NK-92 (cell line): ENCODE measurements around the gene NUP62.
"Not testable (repeated sequence)": the region's sequence is repeated elsewhere in the genome, so short reads cannot be mapped to it uniquely, and the experiment has no call there.

Source experiments
- DNase-seq: peaks from one replicate; lab custom pipeline; 2025; ENCODE audit not compliant: unreplicated experiment; lab: John Stamatoyannopoulos, UW

The NUP62 gene

DNA sequence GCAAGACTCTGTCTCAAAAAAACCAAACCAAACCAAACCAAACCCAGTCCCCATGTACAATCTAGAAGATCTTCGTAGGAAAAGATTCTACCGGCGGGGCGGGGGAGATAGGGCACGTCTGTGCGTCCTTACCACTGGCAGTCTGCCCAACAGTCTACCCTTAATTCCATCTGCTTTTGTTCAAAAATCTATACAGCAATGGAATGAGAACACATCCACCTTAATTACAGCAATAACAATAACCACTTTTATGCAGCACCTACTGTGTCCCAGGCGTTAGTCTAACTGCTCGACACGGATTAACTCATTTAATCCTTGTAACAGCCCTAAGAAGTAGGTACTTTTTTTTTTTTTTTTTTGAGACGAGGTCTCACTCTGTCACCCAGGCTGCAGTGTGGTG lies 2.8 kb downstream of the NUP62 start:
- DNase-seq, result no peak

DNA sequence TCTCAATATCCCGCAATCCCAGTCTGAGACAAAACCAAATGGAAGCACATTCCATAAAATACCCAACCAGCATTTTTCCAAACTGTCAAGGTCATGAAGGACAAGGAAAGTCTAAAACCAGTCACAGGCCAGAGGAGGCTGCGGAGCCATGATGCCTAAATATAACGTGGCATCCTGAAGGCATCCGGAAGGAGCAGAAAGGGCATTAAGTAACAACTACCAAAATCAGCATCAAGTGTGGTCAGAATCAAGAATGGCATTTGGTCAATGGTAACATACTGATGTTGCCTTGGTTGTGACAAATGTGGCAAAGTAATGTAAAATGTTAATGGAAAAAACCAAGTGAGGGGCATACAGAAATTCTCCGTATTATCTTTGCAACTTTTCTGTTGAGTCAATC lies 3.8 kb downstream of the NUP62 start:
- no peak for DNase-seq

DNA sequence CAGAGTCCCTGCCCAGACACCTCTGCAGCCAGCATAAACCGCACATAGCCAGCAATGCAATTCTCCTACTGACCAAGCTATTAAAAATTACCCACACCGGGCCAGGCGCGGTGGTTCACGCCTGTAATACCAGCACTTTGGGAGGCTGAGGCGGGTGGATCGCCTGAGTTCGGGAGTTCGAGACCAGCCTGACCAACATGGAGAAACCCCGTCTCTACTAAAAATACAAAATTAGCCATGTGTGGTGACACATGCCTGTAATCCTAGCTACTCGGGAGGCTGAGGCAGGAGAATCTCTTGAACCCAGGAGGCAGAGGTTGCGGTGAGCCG lies 4.5 kb downstream of the NUP62 start:
- DNase-seq, result not testable (repeated sequence)

DNA sequence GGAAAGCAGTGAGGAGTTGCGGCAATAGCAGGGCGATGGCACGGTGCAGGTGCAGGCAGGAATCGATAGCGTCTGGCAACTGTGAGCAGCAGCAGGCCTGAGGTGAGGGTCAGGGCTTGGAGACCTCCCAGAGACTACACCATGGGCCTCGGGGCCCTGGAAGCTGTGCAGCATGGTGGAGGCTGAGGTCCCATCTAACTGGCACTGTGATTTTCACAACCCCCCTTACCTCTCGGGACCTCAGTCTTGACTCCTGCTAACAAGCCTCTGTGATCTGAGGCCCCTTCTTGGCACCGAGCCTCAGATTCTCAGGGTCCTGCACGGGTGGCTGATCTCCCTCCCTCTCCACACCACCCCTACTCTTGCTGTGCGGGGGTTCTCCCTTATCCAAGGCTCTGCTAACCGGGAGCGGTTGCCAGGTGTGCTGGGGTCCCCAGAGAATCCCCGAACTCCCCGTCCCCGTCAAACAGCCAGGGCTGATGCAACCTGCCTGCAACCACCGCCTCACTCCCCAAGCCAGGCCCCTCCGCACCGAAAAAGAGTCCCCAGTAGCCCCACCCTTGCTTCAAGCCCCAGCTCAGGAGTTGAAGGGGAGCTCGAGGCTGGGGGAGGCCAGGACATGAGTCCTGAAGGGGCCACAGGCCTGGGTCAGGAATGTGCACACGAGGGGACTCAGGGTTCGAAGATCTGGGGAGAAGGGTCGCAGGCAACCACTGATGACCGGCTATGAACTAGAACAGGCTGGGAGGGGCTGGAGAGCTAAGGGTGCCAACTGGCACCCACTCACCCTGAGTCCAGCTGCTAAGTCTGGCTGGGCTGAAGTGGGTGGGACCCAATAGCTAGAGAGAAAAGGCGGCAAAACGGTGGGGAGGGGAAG lies 5.1 kb downstream of the NUP62 start:
- DNase-seq, result no peak

DNA sequence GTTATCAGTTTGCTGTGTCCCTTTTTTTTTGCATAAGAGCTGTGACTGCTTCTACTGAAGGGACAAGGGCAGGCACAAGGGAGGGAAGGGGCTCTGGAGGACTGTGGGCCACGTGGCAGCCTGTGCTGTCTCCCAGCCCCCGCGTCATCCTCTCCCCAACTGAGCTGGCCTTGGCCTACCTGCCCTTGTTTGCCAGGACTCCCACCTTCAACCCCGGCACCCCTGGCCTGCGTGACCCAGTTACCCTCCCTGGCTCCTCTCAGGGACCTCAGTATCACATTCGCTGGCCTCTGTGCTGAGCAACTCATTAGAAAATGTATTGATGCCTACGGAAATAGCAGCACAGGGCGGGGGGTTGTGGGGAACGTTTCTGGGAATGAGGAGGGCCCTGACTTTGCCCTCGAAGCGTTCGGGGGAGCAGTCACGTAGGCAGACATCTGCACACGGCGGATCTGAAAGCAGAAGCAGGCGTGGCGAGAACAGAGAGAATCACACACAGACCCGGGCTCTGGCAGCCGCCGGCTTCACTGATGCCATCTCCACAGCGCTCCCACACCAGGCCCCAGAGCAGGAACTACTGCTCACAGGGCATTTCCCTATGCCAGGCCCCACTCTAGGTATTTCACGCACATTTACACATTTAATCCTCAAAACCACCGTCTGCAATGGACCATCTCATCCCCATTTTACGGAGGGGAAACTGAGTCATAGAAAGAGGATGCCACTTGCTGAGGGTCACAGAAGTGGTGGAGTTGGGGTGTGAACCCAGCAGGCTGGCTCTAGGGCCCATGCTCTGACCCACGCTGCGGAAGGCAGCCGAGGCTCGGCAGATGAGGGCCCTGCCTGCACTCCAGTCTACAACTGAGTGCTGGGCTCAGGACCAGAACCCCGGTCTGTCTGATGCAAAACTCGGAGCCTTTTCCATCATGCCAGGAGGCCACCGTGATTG lies 6.0 kb downstream of the NUP62 start:
- DNase-seq, result no peak

DNA sequence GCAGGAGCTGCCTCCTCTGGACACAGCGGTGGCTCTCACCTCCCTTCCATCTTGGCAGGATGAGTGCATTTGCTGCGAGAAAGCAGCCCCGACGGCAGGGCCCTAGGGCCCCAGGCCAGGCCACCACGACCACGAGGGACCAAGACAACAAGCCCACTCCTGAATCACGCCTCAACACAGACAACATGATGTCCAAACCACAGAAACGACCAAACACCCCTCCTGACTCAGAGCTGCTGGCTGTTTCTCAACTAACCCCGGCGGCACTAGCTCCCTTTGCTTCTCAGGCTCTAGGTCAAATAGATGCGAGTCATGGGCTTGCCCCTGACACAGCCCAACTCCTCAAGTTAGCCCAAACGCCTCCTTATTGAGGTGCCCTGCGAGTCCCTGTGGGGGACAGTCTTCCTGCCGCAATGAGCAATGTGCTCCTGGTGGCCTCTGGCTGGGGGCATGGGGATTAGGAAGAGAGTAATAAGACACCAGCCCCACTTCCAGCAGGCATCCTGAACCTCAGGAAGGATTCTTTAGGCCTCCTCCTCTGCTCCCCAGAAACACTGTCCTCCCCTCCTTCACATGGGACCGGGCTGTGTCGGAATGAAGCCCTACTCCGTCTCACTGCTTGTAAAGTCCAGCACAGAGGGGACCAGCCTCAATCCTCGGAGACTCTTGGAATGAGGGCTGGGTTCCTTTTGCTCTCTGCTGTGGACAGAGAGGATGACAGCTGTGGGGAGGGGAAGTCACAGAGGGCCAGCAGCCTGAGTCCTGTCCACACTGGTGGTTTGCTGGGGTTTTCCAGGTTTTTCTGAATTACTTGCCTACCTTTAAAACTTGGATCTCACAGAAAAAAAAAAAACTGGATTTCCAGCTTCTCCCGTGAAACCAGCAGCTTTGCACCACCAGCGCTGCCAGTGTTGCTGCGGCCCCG lies 7.2 kb downstream of the NUP62 start:
- DNase-seq, result no peak

DNA sequence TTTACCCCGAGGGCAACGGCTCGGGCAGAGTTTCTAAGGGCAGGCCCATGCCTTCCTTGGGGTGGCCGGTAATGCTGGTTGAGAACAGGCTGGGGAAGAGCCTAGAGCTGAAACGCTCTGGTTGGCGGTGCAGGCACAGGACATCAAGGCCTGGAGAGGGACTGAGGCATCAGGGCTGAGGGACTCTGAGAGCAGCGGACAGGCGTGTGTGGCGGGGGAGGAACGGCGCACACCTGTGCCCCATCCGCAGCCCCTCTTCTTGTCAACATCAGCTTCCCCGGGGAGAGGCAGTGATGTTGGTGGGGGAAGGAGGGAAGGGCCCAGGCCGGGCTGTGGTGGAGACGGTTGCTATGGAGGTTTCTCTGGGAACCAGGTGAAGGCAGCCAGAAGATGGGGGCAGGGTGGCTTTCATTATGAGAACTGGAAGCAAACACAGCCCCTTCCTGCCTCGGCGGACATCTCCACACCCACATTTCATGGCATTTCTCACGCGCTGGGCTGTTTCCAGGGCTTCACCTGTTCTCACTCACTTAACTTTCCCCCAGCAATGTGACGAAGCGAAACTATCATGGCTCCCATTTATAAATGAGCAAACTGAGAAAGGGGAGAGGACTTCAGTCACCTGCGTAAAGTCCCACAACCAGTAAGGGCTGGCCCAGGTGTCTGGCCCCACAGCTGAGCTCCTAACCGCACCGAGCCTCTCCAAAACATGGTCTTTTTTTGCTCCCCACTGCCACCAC lies 8.5 kb downstream of the NUP62 start:
- DNase-seq, result no peak

DNA sequence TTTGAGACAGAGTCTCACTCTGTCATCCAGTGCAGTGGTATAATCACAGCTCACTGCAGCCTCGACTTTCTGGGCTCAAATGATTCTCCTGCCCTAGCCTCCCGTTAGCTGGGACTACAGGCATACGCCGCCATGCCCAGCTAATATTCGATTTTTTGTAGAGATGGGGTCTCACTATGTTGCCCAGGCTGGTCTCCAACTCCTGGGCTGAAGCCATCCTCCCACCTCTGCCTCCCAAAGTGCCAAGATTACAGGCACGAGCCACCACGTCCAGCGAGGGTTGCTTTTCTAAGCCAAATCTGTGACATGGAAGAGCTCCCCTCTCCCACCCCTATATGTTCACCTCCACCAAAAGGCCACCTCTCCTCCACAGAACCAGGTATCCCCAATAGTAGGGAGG lies 11.2 kb downstream of the NUP62 start:
- no peak for DNase-seq

DNA sequence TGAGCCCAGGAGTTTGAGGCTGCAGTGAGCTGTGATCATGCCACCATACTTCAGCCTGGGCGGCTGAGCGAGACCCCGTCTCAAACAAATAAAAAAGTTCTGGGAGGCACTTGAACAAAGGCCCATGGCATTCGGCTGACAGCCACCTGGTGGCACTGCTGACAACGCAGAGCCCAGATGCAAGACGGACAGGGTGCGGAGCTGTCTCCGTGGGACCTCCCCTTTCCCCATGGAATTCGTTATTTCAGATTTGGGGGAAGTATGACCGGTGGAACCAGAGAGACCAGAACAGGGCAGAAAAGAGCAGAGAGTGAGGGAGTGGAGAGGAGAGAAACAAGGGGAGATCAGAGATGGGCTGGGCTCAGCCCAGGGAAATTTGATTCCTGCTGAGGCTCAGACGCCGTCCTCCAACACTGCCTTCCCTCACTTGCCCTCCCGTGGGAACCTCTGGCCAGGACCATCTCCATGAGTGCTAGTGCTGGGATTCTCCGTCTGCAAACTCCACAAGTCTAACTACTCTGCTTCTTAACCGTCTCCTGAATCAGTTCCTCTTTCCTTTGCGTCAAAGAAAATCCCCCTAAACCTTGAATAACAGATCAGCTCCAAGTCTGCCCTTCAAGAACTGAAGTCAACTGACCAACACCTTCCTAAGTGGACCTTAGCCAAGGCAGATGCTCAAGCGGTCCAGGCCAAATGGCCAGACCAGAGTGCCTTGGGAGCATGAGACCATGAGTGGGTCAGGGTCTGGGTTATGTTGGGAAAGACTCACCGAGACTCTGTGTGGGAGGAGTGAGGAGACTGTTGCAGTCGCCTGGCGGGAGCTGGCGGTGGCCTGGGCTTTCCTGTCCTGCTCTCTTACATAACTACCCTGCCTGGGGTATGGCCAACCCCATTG lies 12.2 kb downstream of the NUP62 start:
- DNase-seq, result no peak

DNA sequence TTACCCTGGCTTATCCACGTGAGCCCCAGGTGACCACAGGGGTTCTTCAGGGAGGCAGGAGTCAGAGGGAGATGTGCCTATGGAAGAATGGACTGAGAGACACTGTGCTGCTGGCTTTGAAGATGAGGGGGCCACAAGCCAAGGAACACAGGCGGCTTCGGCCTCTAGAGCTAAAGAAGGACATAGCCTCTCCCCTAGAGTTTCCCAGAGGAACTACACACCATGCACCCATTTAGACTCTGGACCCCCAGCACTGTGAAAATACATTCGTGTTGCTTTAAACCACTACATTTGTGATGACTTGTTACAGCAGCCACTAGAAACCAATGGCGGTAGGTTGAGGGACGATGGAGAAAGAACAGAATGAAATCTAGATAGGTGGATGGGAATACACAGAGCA lies 14.0 kb downstream of the NUP62 start:
- DNase-seq, result no peak

DNA sequence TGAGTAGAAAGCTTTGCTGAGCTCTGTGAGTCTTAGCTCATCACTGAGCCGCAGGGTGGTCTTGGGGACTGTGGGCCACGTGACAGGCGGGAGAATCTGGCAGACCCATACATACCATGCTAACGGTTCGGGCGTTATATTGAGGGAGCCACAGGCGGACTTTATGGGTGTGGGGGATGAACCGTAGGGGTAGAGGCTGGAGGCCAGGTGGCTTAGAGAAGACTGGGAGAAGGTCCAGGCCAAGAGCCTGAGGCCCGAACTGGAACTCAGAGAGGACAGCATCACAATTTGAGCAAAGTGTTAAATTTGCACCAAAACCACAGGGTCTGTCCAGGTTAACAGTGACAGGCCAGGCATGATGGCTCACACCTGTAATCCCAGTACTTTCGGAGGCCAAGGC lies 15.6 kb downstream of the NUP62 start:
- no peak for DNase-seq

DNA sequence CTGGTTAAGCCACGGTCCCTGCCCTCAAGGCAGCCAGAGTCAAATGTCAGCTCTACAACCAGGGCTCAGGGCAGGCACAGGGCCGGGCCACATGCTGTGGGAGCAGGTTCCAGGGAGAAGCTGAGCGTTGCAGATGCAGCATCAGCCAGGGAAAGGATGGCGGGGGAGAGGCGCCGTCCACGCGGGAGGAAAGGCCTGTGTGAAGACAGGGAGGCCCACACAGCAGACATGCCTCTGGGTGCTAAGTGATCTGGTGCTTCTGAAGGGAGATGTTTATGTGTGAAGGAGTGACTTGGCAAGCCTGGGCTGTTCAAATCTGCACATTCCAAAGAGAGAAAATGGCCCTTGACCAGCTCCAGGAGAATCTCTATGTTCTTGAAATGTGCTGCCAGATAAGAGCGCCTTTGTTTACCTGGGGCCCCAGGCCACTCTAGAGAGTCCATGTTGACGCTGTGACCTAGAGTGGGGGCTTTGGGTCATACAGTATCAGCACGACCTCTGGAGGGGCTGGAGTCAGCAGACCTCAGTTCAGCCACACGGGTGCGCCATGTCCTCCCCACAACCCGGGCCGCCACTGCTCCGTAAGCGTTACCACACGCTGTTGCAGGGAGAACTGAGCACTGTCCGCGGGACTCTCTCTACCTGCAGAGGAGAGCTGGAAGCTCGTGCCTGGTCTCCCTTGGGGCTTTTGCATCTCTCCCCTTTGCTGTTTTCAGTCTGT lies 16.2 kb downstream of the NUP62 start:
- DNase-seq, result no peak

DNA sequence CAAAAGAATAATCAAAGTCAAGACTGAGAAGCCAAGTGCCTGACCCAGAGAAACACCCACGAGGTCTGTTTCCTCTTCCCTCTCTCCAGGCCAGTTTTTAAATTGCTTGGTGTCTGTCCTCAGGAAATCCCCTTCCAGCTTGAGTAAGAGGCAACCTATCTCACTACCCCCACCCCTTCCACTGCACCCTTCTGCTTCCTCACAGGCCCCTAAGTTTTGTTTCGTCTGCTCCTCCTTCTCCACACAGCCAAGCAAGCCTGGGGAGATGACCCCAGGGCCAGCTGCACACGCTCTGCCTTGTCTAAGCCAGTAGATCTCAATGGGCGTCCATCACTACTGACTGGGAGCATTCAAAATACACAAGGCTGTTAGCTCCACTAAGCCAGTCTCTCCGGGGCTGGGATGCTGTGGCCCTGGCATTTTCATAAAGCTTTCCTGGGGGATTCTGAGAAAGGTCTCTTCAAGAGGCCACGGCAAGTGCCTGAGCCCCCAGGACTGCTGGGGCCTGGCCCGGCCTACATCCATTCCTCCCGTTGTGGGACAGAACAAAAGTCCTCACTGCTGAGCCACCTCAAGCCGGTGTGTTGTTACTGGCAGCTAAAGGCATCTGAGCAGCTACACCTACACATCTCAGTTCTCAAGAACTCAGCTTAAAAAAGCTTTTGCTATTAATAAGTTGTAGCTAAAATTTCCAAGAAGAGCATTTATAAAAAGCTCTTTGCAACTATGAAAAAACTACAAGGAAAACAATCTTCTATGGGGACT lies 17.7 kb downstream of the NUP62 start:
- DNase-seq, result no peak

DNA sequence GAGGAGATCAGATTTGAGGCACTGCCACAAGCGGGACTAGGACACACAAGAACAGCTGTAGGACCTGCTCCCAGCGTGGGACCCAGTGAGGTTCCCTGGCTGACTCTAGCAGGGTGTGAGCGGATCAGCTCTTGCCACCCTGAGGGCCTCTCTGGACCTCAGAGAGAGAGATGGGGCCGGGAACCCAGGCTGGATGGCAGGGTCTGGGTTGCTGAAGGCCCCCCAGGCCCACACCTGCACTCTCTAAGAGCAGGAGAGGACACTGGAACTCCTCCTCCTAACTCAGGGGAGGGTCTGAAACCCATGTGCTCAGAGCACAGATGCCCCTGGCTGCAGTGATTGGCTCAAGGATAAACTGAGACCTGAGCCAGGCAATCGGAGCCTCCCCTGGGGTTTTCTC lies 19.1 kb downstream of the NUP62 start:
- DNase-seq, result no peak

DNA sequence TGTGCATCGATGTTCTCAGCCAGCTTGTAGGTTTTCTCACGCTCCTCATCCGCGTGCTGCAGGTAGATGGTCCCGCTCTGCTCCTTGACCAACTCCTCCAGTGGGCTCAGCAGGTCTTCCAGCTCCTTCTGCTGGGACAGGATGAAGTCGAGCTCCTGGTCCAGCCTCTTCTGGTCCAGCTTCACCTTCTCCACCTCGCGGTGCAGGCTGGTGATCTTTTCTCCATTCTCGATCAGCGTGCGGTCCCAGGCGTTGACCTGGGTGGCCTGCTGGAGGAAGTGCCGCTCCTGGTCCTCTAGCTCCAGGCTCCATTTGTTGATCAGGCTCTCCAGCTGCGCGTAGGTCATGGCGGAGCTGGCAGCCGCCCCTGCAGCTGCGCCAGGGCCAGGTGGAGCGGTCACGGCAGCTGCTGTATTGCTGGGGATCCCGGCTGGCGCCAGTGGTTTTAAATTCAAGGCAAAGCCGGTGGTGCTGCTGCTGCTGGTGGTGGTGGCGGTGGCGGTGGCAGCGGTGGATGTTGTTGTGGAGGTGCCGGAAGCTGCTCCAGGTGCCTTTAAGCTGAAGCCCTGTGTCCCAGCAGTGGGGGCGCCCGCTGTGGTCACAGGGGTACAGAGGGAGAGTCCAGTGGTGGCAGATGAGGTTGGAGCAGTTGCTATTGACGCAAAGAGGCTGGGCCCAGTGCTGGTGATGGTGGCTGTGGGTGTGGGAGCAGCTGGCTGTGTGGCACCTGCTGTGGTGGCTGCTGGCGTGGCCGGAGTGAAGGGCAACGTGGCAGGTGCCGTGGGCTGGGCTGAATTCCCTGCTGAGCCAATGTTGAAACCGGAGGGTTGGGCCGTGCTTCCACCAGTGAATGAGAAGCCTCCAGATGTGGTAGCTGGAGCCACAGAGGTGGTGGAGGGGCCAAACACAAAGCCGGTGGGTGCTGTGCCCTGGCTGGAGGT lies 20.6 kb downstream of the NUP62 start:
- DNase-seq, result no peak

DNA sequence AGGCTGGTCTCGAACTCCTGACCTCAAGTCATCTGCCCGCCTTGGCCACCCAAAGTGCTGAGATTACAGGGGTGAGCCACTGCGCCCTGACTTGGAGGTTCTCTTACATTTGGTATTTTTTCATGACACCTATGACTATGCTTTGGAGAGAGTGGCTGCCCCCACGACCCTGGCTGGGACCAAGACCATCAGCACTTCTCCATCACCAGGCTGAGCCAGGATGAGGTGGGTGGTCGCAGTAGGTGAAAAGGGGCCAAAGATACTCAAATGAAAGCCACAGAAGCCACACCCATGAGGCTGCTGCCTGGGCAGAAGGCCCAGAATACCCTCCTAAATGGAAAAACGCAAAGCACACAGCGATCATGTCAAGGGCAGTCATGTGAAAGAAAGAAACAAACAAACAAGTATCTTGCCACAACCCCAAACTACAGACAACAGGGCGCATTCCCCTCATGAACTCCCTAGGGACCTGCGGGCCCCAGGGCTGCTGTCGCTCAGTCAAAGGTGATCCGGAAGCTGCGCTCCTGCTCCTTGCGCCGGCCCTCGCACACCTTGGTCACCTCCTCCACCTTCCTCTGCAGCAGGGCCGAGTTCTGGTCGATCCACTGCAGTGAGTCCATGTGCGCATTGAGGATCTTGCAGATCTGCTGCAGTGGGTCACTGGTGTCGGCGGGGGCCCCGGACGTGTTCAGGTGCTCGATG lies 21.4 kb downstream of the NUP62 start:
- no peak for DNase-seq
